Activated T-helper 1 cell treated with anti-CD3 and anti-CD28 coated beads, Interleukin-2, amount 50 U/mL, for 16 hours (primary cell): ENCODE results near the gene OVOL2.

ENCODE experiments used
- DNase-seq, 2 donors: peaks; one replicate each; pipeline ENCODE4 v3.0.0-alpha.2; 2020; ENCODE audit warnings: low read depth in 1 of 2, low spot score in 1 of 2

Gene OVOL2

GRCh38 chr20:18016772-18017171, 40.9 kb downstream of the OVOL2 start:
- DNase-seq: no peak

GRCh38 chr20:18014411-18014810, 43.3 kb downstream of the OVOL2 start:
- DNase-seq: no peak

GRCh38 chr20:18012901-18013300, 44.8 kb downstream of the OVOL2 start:
- no peak for DNase-seq

DNA sequence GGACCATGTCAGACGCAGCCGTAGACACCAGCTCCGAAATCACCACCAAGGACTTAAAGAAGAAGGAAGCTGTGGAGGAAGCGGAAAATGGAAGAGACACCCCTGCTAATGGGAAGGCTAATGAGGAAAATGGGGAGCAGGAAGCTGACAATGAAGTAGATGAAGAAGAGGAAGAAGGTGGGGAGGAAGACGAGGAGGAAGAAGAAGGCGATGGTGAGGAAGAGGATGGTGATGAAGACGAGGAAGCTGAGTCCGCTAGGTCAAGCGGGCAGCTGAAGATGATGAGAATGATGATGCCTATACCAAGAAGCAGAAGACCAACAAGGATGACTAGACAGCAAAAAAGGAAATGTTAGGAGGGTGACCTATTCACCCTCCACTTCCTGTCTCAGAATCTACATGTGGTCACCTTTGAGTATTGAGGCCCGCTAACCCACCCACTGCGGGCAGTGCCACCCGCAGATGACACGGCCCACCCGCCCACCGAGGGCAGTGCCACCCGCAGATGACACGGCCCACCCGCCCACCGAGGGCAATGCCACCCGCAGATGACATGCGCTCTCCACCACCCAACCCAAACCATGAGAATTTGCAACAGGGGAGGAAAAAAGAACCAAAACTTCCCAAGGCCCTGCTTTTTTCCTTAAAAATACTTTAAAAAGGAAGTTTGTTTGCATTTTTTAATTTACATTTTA, 45.6 kb downstream of the OVOL2 start:
- no peak for DNase-seq

DNA sequence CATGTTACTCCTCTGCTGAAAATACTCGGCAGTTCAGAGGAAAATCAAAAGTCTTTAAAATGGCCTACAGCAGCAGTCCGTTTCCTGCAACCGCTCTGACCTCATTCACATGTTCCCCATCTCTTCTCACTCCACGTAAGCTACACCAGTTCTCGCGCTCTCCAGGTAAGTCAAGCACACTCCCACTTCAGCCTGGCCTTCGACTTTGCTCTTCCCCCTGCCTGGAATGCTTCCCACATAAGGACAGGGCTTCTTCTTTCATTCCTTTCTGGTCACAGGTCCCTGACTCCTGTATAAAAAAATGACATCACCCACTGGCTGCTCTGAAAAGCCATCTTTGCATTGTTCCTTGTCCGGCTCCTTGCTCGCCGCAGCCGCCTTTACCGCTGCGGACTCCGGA, 46.2 kb downstream of the OVOL2 start:
- no peak for DNase-seq

DNA sequence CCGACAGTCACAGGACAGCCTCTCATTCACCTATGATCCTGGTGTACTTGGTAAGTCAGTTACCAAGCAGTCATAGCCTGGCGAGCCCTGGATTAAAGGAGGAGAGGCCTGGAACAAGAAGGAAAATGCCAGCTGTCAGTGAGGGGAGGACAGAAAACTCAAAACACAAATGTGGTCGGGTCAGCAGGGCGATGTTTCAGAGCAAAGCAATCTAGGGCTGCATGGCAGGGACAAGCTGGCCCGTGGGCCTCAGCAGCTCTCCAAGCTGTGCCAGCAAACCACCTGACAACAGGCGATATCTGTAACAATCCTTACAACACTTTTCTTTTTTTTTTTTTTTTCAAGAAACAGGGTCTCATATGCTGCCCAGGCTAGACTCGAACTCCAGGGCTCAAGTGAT, 48.6 kb downstream of the OVOL2 start:
- DNase-seq: no peak

GRCh38 chr20:18007534-18008292, 50.0 kb downstream of the OVOL2 start:
- no peak for DNase-seq

DNA sequence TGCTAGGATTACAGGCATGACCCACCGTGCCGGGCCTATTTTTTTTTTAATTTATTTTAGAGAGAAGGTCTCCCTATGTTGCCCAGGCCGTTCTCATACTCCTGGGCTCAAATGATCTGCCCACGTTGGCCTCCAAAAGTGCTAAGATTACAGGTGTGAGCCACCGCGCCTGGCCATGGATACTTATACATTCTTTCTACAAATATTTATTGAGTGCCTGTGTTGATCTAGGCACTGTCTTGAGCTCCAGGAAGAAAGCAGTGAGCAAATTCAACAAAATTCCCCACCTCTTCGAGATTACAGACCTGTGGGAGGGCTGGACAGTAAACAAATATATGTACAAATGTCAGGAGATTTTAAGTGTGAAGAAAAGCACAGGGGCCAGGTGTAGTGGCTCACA, 51.0 kb downstream of the OVOL2 start:
- DNase-seq: no peak

DNA sequence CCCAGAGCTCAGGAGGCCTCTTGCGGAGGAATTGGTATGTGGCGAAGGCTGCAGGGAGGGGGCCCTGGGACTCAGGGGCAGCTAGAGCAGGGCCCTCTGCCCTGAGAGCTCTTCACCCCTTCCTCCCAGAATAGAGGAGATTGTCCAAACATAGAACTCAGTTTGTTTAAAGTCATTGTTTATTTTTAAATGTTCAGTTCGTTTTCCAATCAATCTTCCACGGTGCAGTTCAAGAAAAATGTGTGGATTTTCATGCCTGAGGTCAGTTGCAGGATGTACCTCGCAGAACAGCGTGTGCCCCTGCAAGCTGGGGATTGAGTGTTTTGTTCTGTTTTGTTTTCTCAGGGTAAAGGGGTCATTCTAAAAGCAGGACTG, 51.7 kb downstream of the OVOL2 start:
- DNase-seq: no peak

DNA sequence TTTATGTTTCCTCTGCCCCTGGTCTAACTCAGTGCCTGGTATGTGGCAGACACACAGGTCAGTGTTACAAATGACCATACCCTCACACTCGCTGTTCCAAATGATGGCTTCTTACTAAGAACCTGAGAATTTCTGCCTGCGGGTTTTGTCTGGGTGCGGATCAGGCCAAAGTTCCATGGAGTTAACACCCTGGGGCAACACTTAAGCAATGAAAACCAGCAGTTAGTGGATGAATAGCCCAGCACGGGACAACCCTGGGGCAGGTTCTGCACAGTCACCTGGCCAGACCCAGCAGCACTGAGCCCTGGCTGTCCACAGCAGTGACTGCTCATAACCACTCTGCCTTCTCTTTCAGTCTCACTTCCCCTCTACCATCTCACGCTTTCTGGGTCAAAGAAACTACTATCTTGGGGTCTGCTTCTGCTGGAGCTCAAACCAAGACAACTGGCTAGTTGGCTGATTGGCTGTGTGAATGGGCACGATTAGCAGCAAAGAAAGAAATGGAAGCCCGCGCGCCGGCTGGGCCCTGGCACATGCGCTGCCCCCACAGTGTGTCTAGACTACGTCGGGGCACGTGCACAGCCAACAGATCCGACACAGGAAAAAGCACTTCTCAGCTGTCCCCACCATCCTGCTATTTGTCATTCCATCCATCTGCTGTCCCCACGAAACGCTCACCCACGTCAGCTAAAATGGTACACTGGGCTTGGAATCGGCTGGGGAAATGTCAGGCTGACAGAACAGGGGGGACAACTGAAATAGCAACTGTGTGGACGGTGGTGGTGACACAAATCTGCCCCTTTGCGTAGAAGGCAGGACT, 52.3 kb downstream of the OVOL2 start:
- DNase-seq: no peak

DNA sequence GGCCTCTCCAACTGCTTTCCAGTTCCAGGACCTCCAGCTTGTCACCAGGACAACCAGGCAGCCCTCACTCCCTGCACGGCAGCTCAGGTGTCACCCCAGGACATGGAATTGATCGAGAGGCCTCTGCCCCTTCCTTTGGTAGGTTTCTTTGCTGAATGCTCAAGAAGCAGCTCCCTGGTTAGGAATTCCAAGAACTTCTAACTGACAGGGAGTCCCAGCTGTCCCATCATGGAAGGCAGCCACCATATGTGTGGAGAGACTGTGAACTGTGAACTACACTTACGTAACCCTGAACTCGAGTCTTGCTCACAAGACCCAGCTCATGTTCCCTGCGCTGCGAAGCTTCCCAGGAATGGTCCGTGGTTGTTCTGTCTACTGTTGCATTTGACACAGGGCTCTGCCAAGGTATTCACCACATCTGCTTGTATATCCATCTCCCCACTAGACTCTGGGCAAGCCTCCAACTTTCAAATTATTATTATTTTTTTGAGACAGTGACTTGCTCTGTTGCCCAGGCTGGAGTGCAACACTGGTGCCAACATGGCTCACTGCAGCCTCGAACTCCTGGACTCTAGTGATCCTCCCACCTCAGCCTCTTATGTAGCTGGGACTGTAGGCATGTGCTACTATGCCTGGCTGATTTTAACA, 53.2 kb downstream of the OVOL2 start:
- DNase-seq: no peak

DNA sequence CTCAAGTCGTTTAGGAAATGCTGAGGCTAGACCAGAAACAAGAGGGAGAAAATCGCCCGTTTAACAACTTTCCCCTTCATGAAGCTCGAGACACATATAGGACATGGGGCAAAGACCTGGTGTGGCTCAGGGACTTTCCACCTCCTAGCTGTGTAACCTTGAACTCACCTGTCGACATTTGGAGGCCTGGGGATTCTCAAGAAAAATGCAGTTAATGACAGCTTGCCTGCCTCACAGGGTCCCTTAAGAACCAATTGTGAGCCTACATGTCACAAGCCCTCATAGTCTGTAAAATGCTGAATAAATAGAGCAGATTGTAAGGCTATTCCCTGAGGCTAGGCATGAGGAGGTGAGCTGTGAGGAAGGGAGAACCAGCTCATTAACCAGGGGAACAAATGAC, 53.8 kb downstream of the OVOL2 start:
- no peak for DNase-seq

- no peak for DNase-seq
These were observed 56.4 kb downstream of the OVOL2 start for GRCh38 chr20:18001131-18001921.

DNA sequence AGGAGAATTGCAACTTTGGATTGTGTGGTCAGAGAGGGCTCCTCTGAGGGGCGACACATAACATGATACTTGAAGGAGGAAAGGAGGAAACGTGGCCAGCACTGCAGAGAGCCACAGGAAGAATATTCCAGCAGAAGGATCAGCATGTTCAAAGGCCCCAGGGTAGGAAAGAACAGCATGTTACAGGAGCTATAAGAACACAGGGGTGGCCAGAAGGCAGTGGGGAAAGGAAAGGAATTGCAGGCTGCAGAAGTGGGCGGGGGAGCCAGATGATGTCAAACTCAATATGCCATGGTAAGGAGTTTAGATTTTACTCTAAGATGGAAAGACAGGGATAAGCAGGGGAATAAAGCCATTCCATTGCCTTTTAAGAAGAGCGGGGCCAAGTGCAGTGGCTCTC, 58.1 kb downstream of the OVOL2 start:
- no peak for DNase-seq

- no peak for DNase-seq
These were observed 59.3 kb downstream of the OVOL2 start for GRCh38 chr20:17998446-17998845.

DNA sequence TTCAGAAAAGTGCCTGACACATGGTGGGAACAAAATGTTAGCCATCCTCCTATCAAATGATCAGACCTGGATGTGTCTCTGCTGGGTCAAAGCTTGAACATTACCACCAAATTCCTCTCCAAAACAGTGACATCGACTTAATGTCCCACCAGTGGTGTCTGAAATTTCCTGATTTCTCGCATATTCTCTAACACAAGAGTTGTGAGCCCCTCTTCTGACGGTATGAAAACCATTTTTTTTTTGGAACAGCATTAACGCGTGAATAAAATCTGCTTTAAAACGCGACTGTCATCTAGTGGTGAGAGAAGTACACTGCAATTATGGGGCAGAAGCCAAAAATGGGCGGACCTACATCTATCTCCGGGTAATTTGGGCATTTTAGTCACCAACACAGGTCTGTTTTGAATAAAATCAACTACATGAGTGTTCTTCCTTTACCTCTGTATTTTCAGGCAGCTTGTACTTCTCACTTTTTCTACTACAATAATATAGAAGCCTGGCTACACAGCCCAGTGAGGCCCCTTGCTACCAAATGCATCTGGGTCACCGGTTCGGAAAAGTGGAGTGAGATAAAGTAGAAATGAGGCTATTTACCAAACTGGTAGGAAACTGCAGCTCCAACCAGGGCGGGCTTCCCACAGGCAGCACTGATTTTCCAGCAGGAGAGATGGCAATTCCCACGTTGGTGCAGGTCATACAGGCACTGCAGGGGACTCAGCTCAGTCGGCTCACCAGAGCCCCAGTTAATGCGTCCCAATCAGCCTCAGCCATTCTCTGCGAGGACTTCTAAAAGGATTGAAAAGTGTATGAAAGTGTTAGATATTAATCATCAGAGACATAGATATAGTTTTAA, 61.5 kb downstream of the OVOL2 start:
- DNase-seq: peak in 1 of 2 donors; percentile 9

DNA sequence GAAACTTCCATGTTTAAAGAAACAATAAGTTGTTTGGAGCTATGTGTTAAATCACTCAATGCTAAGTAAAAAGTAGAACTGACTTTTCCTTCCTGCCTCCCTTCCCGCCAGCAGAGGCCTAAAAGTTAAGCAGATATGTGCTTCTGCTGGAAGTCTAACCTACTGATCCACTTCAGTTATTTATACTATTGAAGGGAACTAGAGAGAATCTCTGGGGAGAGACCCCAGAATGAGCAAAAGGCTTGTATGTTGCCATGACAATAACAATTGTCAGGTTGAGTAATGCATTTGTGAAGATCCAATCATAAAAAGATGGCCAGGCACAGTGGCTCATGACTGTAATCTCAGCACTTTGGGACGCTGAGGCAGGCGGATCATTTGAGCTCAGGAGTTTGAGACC, 64.2 kb downstream of the OVOL2 start:
- DNase-seq: no peak

DNA sequence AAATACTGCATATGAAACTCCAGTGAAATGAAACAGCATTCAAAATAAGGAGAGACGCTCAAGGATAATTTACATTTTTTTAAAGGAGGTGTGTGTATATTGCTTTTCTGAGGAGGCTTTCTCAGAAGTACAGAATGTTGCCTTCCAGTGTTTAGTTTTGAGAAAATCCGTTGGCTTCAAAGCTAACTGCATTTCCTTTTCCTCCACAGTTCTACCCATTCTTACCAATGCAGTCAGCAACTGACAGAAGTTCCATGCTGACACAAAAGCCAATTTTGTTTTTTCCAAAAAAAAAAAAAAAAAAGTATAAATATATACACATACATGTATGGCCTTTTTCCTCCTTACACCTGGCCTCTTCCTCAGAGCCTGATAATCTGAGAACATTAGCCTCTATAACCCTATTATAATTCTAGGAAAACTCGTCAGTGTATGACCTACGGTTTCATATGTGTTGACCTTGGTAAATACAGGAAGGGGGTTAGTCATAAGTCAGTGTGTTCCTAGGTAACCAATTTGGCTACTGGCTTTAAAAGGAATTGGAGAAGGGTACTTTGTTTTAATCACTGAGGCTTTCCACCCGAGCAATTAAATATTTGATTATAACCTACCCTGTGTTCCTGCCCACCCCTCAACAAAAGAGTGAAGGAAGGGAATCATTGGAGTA, 64.7 kb downstream of the OVOL2 start:
- DNase-seq: no peak

DNA sequence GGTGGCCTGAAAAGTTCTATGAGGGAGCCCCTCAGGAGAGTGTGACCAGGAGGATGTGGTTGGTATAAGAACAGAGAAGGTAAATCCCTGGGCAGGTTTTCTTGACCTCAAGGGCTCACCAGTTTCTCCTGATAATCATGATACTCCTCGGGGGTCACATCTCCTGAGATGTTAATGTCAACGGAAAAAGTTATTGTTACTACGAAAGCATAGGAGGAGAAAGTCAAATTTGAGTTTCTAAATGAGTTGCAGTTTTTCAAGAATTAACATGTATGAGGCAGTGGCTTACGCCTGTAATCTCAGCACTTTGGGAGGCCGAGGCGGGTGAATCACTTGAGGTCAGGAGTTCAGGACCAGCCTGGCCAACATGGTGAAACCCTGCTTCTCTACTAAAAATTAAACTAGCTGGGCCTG, 65.5 kb downstream of the OVOL2 start:
- DNase-seq: no peak
